Measurements from ENCODE around the gene PLCE1.

DNA sequence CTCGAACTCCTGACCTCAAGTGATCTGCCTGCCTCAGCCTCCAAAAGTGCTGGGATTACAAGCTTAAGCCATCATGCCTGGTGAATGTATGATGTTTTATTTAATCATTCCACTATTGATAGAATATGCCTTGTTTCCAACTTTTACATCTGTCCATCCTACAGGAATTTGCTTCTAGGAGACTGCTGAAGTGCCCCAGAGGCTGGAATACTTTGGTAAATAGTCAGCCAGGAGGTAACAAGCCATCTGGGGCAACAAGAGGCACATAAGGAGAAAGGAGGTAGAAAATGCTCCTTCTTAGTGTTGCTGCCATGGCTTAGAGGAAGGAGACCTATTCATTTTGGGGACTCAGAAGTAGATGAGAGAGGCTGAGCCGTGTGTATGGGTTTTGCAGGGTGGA is 14.8 kb downstream of the PLCE1 start:
- TF ChIP-seq, protein P1, sequence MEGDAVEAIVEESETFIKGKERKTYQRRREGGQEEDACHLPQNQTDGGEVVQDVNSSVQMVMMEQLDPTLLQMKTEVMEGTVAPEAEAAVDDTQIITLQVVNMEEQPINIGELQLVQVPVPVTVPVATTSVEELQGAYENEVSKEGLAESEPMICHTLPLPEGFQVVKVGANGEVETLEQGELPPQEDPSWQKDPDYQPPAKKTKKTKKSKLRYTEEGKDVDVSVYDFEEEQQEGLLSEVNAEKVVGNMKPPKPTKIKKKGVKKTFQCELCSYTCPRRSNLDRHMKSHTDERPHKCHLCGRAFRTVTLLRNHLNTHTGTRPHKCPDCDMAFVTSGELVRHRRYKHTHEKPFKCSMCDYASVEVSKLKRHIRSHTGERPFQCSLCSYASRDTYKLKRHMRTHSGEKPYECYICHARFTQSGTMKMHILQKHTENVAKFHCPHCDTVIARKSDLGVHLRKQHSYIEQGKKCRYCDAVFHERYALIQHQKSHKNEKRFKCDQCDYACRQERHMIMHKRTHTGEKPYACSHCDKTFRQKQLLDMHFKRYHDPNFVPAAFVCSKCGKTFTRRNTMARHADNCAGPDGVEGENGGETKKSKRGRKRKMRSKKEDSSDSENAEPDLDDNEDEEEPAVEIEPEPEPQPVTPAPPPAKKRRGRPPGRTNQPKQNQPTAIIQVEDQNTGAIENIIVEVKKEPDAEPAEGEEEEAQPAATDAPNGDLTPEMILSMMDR (conservative IDR thresholded peaks at IDR 0.05; ENCODE audit: low read length): no peak
- TF ChIP-seq EZH2phosphoT487 (IDR thresholded peaks at IDR 0.05; ENCODE audit: borderline replicate concordance): no peak
